ENCODE results near the gene LEKR1.
A peak's percentile ranks its signal among the peaks of the same experiment; 100 is the strongest.
"Not testable (repeated sequence)": the region's sequence is repeated elsewhere in the genome, so short reads cannot be mapped to it uniquely, and the experiment has no call there.

LEKR1 gene

DNA sequence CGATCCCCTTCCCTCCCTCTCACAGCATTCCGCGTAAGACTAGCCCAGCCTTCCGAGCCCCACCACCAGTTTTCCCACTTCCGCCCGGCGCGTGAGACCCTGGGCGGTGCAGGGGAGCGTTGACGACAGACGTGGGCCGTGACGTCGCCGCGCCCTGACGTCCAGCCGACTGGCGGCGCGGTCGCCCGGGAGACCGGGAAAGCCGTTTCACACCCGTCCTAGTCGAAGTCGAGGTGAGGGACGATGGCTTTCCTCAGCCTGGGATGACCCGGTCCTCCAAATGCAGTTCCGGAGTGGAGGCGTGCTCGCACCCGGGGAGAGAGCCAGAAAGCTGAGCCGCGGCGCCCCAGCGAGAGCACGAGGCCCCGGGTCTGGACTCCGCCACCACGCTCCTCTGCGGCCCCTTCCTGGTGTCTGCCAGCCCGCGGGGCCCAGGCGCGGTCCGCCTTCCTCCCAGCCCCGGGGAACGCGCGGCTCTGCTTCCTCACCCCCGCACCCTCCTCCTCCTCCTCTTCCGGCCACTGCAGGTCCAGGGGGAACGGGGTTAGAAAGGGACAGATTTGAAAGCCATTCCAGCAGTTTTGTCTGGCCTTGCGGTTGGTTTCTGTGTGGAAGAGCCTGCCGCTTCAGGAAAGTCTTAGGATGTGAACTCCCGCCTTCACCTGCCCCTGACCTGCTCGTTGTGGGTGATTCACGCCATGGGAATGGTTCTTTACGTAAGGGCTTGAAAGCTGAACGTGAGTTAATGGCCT lies at the start of gene LEKR1:
Gene LEKR1 (plus strand): TSS at position 210 of the 752 bp plus-strand sequence. CDS start 2,977 bp downstream, outside the sequence.
- DNase-seq, result peak; percentile 72

DNA sequence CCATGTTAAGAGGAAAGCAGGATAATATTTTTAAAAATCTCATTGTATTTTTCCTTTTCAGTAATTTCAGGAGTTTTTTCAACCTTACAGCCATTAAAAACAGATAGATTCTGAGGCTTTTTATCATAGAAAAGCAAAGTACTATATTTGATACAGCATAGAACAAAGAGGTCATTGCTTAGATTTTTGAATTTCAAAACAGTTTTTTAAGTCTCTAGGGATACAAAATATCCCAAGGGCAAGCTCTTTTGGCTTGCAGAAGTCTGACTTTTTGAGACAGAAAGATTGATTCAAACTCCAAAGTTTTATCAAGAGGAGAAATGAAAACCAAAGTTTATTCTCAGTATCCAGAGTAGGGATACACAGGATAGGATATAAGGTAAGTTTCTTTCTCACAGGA lies 49.3 kb upstream of the LEKR1 start:
- no peak for DNase-seq

DNA sequence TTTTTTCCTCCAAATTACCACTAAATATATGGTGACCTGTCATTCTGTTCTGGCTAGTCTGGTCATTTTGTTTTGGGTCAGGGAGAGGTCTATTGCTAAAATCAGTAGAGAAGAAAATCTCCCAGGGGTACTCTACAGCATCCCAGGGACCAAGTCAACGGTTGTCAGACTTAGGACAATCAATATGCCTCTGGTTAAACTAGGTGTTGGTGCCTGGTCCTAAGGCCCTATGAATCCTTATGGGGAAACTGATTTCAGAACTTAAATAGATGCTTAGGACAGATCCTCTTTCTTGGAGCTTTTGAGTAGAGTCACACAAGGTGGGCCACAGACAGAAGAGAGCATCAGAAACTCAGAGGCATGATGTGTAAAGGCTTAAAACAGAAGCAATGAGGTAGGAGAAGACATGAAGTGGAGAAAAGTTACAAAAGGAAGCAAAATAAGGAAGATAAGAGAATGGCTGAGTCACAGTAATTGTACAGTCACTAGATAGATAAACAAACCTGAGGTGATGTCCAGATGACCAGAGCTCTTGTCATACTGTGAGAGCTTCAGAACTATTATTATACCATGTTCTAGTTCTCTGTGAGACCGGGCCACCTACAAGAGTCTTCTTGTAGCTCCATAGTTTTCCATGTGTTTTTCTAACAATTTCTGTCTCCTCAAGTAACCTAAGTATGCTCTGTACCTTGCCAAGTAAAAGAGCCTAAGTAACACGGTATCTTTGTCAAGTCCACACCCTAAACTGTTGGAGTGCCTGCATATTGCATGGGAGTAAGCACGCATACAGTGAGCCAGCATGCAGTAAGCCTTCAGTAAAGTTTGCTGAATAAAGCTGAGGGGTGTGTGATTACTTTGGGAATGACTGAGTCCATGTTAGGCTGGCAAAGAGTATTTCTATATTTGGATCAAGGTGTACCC lies 44.6 kb upstream of the LEKR1 start:
- DNase-seq, result no peak

DNA sequence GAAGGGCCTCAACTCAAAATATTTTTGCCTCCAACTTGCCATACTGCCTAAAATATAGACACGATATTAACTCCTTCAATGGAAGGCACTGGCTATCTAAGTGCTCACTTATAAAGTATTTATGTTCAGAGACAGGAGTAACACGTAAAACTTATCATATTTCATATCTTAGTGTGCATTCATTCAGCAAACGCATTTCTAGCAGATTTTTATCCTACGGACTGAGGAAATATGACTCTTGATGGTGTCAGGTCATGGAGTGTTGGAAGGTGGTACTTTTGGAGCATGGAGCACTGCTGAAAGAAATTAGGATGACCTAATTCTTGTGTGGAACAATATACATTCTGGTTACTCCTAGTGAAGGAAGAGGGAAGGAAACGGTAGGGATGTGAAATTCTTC lies 43.8 kb upstream of the LEKR1 start:
- DNase-seq, result no peak

DNA sequence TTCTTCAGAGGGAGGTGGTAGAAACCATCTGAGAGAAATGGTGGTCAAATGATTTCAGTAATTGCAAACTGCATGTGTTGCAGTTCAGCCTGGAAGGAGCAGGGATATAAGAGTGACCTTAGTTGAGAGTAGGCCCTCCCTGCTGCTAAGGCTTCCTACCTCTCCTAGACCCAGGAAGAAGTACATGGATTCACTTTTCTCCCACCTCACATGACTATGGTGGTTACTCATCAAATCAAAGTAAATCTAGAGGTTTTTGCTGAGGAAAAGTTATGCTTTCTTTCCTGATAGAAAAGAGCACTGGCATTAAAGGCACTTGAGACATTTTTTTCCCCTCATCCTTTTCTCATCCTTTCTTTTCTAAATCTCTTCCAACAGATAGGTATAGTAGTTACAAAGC lies 43.2 kb upstream of the LEKR1 start:
- no peak for DNase-seq

DNA sequence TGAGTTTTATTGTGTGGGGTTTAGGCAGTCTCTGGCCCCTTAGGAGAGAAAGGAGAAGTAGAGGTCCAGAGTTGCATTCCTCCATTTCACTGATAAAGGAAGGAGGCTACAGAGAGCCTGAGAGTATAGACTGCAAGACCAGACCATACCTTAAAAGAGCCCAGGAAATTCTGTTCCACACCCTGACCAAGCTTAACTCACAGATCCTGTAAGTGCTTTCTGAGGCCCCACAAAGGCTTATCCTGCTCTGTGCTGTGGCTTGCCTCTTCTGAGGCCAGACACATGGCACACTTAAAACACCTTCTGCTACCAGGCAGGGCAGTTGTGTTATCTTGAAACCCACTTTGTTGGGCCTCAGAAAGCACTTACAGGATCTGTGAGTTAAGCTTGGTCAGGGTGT lies 39.2 kb upstream of the LEKR1 start:
- no peak for DNase-seq

DNA sequence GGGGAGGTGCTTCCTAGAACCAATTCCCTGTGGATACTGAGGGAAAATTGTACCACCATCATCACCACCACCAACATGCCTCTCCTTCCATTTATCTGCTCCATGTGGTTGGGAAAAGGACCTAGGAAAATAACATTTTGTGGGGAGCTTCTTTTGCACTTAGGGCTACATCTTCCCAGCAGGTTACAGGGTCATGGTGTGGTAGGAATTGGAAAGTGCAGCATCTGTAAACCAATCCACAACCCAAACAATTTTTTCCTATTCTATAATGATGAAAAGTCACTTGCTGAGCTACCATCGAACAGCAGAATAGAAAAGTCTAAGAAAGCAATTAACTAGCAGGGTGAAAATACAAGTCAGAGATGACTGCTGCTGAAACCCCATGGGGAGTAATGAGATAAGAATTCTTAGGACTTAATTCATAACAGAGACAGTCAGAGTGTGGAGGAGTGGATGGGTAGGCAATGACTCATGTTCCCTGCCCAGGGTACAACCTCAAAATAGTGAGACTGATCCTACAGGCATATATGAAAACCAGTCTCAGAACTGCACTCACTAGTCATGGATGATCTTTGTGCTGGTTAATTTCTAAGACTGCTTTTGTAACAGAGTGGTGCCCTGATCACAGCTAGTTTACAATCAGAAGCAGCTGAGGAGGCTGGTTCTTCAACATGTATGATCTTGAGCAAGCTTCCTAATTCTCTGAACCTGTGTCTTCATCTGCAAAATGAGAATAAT lies 38.1 kb upstream of the LEKR1 start:
- no peak for DNase-seq

DNA sequence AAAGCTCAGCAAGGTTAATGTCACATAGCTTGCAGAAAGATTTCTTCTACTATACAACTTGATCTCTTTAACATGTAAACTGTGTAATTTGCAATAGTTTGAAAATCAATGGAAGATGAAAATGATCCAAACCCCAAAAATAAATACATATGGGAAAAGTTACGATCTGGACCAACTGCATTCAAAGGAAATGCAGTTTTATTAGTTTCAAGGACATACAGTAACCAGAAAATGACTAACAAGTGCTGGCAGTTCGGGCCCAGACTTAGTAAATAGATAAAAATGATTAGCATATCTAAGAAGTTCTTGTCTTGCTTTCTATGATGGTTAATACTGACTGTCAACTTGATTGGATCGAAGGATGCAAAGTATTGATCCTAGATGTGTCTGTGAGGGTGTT lies 37.3 kb upstream of the LEKR1 start:
- no peak for DNase-seq

DNA sequence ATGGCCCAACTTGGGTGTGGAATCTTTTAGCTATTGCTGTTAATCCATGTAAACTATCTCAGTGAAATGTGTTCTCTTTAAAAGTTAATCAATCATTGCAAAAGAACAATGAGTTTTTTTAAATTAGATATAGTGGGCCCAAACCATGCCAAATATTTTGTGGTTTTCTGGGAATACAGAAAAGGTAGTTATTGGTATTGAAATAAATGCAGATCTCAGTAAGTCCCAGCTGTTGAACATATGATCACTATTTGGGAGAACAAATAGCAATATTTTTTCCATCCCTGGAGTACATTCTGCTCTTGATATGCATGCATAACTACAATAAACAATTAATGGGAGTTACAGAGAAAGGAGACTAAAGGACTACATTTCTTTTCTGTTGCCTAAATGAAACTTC lies 36.0 kb upstream of the LEKR1 start:
- no peak for DNase-seq

DNA sequence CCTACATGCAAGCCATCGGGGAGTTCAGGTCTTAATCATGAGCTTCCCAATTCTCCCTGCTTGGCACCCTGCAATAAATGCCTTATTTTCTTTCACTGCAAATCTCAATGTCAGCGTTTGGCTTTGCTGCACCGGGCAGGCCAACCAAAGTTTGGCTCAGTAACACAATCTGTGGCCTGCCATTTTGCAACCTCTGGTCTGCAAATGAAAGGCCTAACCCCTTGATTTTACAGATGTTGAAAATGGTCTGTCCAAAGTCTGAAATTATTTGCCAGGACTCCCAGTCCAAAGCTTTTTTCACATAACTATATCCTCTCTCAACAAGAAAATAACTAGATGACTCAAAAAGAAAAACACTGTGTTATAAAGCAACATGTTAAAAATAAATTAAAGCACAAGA lies 34.0 kb upstream of the LEKR1 start:
- DNase-seq, result no peak

DNA sequence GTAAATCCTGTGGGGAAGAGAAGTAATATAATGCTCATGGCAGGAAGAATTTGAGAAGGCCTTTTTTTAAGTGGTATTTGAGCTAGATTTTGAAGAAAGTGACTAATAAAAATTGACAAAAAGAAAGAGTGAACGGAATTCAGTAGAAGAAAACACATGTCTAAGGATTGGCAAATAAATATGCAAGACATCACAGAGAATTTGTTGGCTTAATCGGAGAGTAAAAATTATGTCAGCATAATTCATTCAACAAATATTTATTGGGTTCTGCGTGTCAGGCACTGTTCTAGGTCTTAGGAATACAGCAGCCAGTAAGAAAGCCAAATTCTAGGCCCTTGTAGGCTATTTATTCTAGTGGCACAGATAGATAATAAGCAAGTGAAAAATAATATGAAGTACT lies 33.6 kb upstream of the LEKR1 start:
- no peak for DNase-seq

DNA sequence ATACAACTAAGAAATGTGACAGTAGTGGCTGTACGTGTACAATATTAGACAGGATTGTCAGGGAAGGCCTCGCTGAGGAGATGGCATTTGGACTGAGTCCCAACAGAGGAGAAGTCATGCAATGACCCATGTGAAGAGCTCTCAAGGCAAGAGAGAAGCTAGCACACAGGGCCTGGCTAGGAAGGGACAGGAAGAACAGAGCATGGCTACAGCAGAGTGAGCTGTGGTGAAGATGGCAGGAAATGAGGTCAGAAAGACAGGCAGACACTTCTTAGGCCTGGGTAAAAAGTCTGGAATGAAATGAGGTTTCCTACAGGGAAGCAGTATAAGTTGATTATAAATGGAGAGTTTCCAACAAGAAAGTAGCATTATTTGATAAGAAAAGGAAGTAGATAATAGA lies 33.2 kb upstream of the LEKR1 start:
- no peak for DNase-seq

DNA sequence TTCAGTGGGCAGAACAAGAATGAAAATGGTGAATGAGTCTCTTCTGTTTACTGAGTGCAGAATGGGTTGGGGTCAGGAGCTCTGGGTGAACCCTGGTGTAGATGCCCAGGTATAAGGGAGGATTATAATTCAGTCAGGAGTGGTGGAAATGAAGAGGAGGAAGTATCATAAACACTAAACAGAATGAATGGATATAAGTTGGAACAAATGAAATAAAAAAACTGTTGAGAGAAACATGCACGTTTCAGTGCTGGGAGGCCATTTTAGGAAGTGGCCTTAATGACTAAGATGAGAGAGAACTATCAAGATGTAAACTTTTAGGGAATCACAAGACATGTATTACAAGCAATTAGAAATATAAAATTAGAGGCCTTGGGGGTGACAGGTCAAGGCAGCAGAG lies 32.8 kb upstream of the LEKR1 start:
- no peak for DNase-seq

DNA sequence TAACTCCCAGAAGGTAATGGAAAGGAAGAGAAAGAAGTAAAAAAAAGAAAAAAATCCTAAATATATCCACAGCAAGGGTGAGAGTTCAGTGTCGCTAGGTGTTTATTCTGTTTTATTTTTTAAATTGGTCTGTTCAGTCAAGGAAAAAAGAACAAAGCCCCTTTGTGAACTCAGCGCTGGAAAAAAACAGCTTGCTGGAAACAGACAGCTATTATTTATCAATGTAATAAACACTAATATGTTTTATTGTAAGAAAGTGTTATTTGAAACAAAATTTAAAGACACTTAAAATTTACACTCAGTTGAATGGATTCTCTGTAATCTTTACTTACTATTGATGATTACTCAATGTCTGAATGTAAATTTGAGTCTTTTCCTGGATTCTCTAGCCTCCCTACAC lies 32.3 kb upstream of the LEKR1 start:
- DNase-seq, result no peak

DNA sequence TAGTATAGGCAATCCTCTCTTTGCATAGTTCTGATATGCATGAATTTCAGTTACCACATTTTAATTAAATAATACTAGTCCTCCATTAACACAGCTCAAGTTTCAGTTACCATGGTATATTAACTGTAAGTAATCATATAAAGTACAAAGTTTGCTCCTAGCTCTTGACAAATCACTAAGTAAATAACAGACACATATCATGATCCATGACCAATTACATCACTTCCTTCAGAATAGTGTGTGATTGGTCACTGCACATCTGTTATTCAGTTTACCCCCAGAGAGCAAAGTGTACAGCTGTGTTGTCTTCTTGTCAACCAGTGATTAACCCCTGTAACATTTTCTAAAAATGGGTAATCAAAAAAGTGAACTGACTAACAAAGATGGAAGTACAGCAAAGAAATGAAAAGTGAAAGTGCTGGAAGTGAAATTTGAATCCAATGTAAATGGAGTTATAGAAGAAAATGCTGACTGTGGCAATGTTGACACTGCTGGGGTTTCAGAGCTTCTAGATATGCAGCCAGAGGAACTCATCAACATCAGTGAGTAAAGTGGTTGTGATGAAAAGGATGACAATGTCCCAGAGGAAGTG lies 30.2 kb upstream of the LEKR1 start:
- DNase-seq, result no peak

DNA sequence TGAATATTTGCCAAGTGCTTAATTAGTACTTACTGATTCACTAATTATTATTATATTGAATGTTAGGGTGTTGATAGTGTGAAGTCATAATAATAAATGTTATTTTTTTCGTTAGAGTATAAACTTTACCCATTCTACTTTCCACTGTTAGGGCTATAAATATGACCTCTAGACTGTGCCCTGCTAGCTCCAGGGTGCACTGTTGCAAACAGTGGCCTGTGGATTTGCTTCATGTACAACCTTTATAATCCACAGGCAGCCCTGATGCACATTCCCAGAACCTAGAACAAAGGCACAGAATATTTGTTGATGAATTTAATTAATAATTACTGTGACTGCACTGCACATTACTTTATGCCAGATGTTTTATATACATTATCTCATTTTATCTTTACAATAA lies 28.8 kb upstream of the LEKR1 start:
- DNase-seq, result no peak

DNA sequence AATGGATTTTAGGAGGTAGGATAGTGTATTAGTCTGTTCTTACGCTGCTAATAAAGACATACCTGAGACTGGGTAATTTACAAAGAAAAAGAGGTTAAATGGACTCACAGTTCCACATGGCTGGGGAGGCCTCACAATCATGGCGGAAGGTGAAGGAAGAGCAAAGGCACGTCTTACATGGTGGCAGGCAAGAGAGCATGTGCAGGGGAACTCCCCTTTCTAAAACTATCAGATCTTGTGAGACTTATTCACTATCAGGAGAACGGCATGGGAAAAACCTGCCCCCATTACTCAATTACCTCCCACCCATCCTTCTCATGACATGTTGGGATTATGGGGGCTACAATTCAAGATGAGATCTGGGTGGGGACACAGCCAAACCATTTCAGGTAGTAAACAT lies 25.9 kb upstream of the LEKR1 start:
- DNase-seq, result not testable (repeated sequence)

DNA sequence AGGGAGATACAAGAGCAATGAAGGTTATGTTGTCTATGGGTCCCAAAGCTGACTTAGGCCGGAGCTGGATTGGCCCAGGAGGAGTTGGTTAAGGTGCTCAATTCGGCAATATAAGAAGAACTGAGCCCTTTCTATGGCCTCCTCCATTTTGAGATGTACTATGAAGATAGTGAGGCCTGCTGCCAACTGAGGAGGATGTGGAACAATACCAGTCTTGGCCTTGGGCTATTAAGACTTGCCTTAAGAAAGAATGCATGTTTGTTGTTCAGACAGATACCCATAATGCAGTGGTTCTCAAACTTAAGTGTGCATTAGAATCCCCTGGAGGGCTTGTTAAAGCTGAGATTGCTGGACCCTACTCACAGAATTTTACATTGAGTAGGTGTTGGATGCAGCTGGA lies 24.4 kb upstream of the LEKR1 start:
- DNase-seq, result no peak

DNA sequence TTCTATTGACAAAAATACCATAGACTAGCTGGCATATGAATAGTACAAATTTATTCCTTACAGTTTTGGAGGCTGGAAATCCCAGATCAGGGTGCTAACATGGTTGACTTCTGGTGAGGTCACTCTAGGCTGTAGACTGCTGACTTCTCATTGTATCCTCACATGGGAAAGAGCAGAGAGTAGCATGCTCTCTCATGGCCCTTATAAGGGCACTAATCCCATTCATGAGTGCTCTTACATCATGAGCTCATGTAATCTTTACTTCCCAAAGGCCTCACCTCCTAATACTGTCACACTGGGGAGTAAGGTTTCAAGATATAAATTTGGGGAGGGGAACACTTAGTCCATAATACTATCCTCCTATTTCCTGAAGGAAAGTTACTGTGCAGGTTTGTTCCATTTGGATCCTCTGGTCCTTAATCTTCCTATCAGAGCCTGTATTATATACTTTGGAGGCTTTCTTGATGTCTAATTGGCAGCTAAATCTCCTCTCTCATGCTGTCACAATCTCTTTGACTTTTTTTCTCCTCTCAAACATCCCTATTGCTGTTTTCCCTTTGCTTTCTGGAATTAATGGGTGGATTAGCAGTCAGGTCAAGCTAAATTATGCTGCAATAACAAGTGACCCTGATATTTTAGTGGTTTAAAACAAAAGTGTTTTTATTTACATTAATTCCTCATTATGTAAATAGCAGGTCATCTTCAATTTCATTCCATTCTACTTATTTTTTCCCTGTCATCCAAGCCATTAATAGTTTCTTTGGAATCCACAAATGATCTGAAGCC lies 23.1 kb upstream of the LEKR1 start:
- DNase-seq, result no peak

DNA sequence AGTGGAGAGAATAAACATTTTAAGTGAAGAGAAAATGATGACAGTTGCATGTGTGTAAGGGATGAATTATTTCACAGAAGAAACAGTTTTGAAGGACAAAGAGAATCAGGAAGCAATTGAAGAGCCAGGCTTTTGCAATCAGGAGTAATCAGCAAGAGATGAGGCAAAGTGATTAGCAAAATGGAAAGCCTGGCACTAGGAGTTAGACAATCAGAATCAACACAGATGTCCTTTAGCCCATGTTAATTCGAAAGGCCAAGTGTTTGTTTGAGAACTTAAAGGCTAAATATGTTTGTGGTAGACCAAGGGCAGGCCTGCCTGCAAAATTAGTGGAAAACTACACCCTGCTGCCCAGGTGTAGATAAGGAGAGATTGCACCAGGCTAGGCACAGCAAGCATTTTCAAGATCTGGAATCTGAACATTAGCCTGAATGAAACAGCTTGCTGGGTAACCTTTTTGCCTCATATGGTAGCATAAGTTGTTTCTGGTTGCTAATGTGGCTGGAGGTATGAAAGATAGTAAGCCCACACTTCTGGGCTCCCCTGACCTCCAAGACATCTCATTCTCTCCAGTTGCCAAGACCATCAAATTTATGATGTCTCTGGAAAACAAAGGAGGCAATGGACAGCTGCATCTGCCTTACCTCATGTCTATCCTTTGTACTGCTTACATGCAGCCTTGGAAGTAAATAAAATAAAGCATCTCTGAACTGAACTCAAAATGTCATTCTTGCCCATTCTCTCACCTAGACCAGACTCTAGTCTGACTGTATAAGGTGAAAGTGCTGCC lies 22.0 kb upstream of the LEKR1 start:
- DNase-seq, result no peak

DNA sequence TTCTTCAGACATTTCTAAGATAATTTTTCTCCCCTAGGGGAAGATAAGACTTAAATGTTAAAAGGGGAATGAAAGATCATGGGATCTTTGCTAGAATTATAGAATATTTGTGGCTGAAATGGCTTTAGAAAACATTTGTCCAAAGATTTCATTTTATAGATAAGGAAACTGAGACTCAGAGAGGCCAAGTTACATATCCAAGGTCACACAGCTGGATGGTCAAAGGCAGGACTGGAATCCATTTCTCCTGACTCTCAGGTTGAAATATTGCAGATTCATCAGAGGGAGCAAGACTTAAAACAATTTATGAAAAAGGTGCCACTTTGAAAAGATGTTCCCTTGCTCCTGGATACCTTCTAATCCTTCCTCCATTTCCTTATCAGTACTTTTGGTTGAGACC lies 19.5 kb upstream of the LEKR1 start:
- no peak for DNase-seq

DNA sequence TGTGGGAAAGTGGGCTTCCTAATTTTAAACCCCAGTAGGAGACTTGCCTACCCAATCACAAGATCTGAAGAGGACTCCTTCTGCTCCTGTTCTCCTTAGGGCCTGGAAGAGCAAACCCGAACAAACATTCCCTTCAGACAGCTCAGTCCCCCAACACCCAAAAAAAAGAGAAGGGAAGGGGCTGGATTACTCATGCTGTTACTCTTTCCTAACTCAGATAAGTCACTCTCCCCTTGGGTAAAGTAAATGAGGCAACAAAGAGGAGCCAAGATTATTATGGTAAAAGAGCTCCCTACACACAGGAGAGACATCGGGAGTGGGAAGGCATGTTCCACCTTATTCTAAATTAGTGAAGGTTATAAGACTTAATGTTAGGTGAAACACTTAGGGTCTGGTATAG lies 18.1 kb upstream of the LEKR1 start:
- no peak for DNase-seq
